Neural progenitor cell (in vitro differentiated cells): ENCODE results near the gene SMG7. TPM values are rescaled to one million over a fixed set of nuclear protein-coding genes. Genes with fewer than 3 reads are reported as not detected.

Source experiments
- DNase-seq: peaks from one replicate; pipeline ENCODE4 v3.0.0-alpha.2; 2016; ENCODE audit warnings: low spot score
- H2AFZ ChIP-seq: fragments of 200-600 bp; sonication (generic); replicated peaks from 2 replicates; pipeline ENCODE4 v1.6.1; 2016; ENCODE audit warnings: antibody characterized with exemption
- H3F3A ChIP-seq: fragments of 200-600 bp; sonication (generic); 2 replicates; pipeline ENCODE4 v1.6.1; 2016; ENCODE audit warnings: antibody characterized with exemption, low read depth
- H3K27ac ChIP-seq: fragments of 200-600 bp; sonication (generic); 2 replicates; pipeline ENCODE4 v1.5.1; 2016; ENCODE audit warnings: mild to moderate bottlenecking
- H3K27me3 ChIP-seq: fragments of 200-600 bp; sonication (generic); 2 replicates; pipeline ENCODE4 v1.6.1; 2016; ENCODE audit warnings: mild to moderate bottlenecking, moderate library complexity
- H3K36me3 ChIP-seq: fragments of 200-600 bp; sonication (generic); 2 replicates; pipeline ENCODE4 v1.5.1; 2016
- H3K4me1 ChIP-seq: fragments of 200-600 bp; sonication (generic); 2 replicates; pipeline ENCODE4 v1.6.1; 2016; ENCODE audit warnings: mixed run types
- H3K4me2 ChIP-seq: fragments of 200-600 bp; sonication (generic); 2 replicates; pipeline ENCODE4 v1.6.1; 2016
- H3K4me3 ChIP-seq: fragments of 200-600 bp; sonication (generic); 2 replicates; pipeline ENCODE4 v1.5.1; 2016
- H3K79me2 ChIP-seq: fragments of 200-600 bp; sonication (generic); 2 replicates; pipeline ENCODE4 v1.6.1; 2016; ENCODE audit warnings: low read depth
- H3K9ac ChIP-seq: fragments of 200-600 bp; sonication (generic); 2 replicates; pipeline ENCODE4 v1.6.1; 2016
- H3K9me3 ChIP-seq: fragments of 200-600 bp; sonication (generic); 2 replicates; pipeline ENCODE4 v1.5.1; 2016; ENCODE audit warnings: low read depth
- H4K20me1 ChIP-seq: fragments of 200-600 bp; sonication (generic); 2 replicates; pipeline ENCODE4 v1.6.1; 2016; ENCODE audit warnings: low read depth
- H3K27ac Mint-ChIP-seq: 3 replicates; pipeline ENCODE4 v1.8.0; 2021; ENCODE audit warnings: mixed read lengths
- H3K27me3 Mint-ChIP-seq: 2 replicates; pipeline ENCODE4 v1.8.0; 2022; ENCODE audit warnings: low read depth, mild to moderate bottlenecking, inconsistent platforms, moderate library complexity, mixed read lengths; ENCODE audit not compliant: insufficient read depth
- H3K36me3 Mint-ChIP-seq: 3 replicates; pipeline ENCODE4 v1.8.0; 2021; ENCODE audit warnings: mixed read lengths
- H3K4me1 Mint-ChIP-seq: 3 replicates; pipeline ENCODE4 v1.8.0; 2021; ENCODE audit warnings: mixed read lengths
- H3K4me3 Mint-ChIP-seq: 3 replicates; pipeline ENCODE4 v1.8.0; 2021; ENCODE audit warnings: mild to moderate bottlenecking, moderate library complexity, mixed read lengths
- H3K9me3 Mint-ChIP-seq: 3 replicates; pipeline ENCODE4 v1.8.0; 2020; ENCODE audit warnings: mixed read lengths
- CTCF ChIP-seq: fragments of 200-600 bp; sonication (generic); IDR thresholded peaks from 2 replicates; pipeline ENCODE4 v1.5.1; 2017; ENCODE audit warnings: antibody characterized with exemption, mild to moderate bottlenecking
- EZH2 ChIP-seq: fragments of 200-600 bp; sonication (generic); IDR thresholded peaks from 2 replicates; pipeline ENCODE4 v1.6.1; 2017; ENCODE audit warnings: antibody characterized with exemption, mild to moderate bottlenecking, moderate library complexity
- EZH2phosphoT487 ChIP-seq: fragments of 200-600 bp; sonication (generic); IDR thresholded peaks from 2 replicates; pipeline ENCODE4 v1.6.1; 2017; ENCODE audit warnings: antibody characterized with exemption
- total RNA-seq: library from RNA; depleted of rRNA; stranded (reverse); fragments of >200 nt; gene quantifications from 2 replicates; pipeline ENCODE4 v1.2.3, GENCODE V29; 2015; ENCODE audit warnings: low replicate concordance

The SMG7 gene
- total RNA-seq, 1 donor from 2014 or later = 33.5 TPM

GRCh38 chr1:183548116-183548515 lies 75.8 kb downstream of the SMG7 start:
- Histone ChIP-seq H3K27ac (peak overlapping the region; percentile 18), H3K9ac (no peak overlapping the region), H3K9me3 (no peaks in the 10 kb centered on the region), H3K27me3 (no peaks in the 10 kb centered on the region), H3K4me3 (no peak overlapping the region), H3K79me2 (no peaks in the 10 kb centered on the region), H2AFZ (no peak overlapping the region), H3K4me2 (peak overlapping the region; percentile 20), H3K36me3 (peaks cover 34% of the 10 kb centered on the region), H3K4me1 (peaks cover 33% of the 10 kb centered on the region), H3F3A (peaks cover 52% of the 10 kb centered on the region), H4K20me1 (peaks cover 39% of the 10 kb centered on the region)
- H3K27ac Mint-ChIP-seq = no peak overlapping the region
- no peaks in the 10 kb centered on the region for H3K9me3 Mint-ChIP-seq
- DNase-seq = peak; percentile 65
- peaks cover 47% of the 10 kb centered on the region for H3K36me3 Mint-ChIP-seq
- H3K4me1 Mint-ChIP-seq = peaks cover 39% of the 10 kb centered on the region
- peak overlapping the region; percentile 30 for H3K4me3 Mint-ChIP-seq
- H3K27me3 Mint-ChIP-seq = no peaks in the 10 kb centered on the region
- TF ChIP-seq EZH2phosphoT487 (no peak), EZH2 (no peak), CTCF (no peak)

GRCh38 chr1:183550915-183551314 lies 78.6 kb downstream of the SMG7 start:
- DNase-seq = no peak
- Mint-ChIP-seq H3K4me1 (peaks cover 34% of the 10 kb centered on the region), H3K27me3 (no peaks in the 10 kb centered on the region), H3K27ac (no peak overlapping the region), H3K36me3 (peaks cover 42% of the 10 kb centered on the region), H3K9me3 (no peaks in the 10 kb centered on the region), H3K4me3 (no peak overlapping the region)
- H3K36me3 ChIP-seq = peaks cover 15% of the 10 kb centered on the region
- peaks cover 33% of the 10 kb centered on the region for H3K4me1 ChIP-seq
- H3K4me3 ChIP-seq = no peak overlapping the region
- H3K79me2 ChIP-seq = no peaks in the 10 kb centered on the region
- H3K27me3 ChIP-seq = no peaks in the 10 kb centered on the region
- no peak overlapping the region for H2AFZ ChIP-seq
- no peaks in the 10 kb centered on the region for H3K9me3 ChIP-seq
- peaks cover 38% of the 10 kb centered on the region for H4K20me1 ChIP-seq
- H3K4me2 ChIP-seq = no peak overlapping the region
- TF ChIP-seq EZH2phosphoT487 (no peak), CTCF (no peak), EZH2 (no peak)
- H3F3A ChIP-seq = peaks cover 27% of the 10 kb centered on the region
- no peak overlapping the region for H3K27ac ChIP-seq
- H3K9ac ChIP-seq = no peak overlapping the region

- Mint-ChIP-seq H3K27me3 (no peaks in the 10 kb centered on the region), H3K4me1 (peaks cover 23% of the 10 kb centered on the region), H3K27ac (no peak overlapping the region), H3K36me3 (peaks cover 35% of the 10 kb centered on the region), H3K9me3 (no peaks in the 10 kb centered on the region), H3K4me3 (no peak overlapping the region)
- TF ChIP-seq EZH2 = no peak
- no peak for TF ChIP-seq CTCF
- TF ChIP-seq EZH2phosphoT487 = no peak
- Histone ChIP-seq H2AFZ (no peak overlapping the region), H3F3A (peaks cover 17% of the 10 kb centered on the region), H3K9me3 (no peaks in the 10 kb centered on the region), H3K4me2 (no peak overlapping the region), H3K79me2 (no peaks in the 10 kb centered on the region), H3K4me3 (no peak overlapping the region), H3K9ac (no peak overlapping the region), H3K27ac (no peak overlapping the region), H3K36me3 (peaks cover 15% of the 10 kb centered on the region), H4K20me1 (peaks cover 28% of the 10 kb centered on the region), H3K27me3 (no peaks in the 10 kb centered on the region), H3K4me1 (peaks cover 26% of the 10 kb centered on the region)
- no peak for DNase-seq
Measured at GRCh38 chr1:183551924-183552323, 79.6 kb downstream of the SMG7 start.
